PC-9 (cell line): Measurements from ENCODE around the gene MLEC. TPM values are rescaled to one million over a fixed set of nuclear protein-coding genes. Genes with fewer than 3 reads are reported as not detected.

Source experiments
- BruUV-seq: library from RNA; stranded (reverse); fragments of 400-500 nt; replicated peaks from 2 replicates; lab custom pipeline; 2021; lab: Mats Ljungman, UMichigan
- CTCF ChIA-PET: fragments of 300-600 bp; sonication (Branson Sonifier 250); formaldehyde crosslinking; loops from one replicate; lab custom pipeline; 2022; ENCODE audit warnings: antibody characterized with exemption; lab: Charles Lee
- POLR2A ChIA-PET: fragments of 300-600 bp; sonication (Branson Sonifier 250); formaldehyde crosslinking; loops from one replicate; lab custom pipeline; 2022; ENCODE audit warnings: antibody characterized with exemption; ENCODE audit not compliant: unreplicated experiment; lab: Charles Lee
- DNase-seq, 2 experiments: peaks; one replicate each; pipeline versions ENCODE4 v3.0.0 to v3.0.0-alpha.2; 2015 to 2022; ENCODE audit warnings: mixed read lengths in 1 of 2
- H2AFZ ChIP-seq: fragments of 200-600 bp; sonication (generic); 2 replicates; pipeline ENCODE4 v1.8.1; 2017; ENCODE audit warnings: antibody characterized with exemption
- H3F3A ChIP-seq: fragments of 200-600 bp; sonication (generic); 2 replicates; pipeline ENCODE4 v1.8.1; 2017; ENCODE audit warnings: antibody characterized with exemption, mild to moderate bottlenecking, low read depth; ENCODE audit not compliant: insufficient read depth
- H3K27ac ChIP-seq: fragments of 200-600 bp; sonication (generic); 2 replicates; pipeline ENCODE4 v1.6.1; 2016; ENCODE audit warnings: mixed run types
- H3K27me3 ChIP-seq: fragments of 200-600 bp; sonication (generic); 2 replicates; pipeline ENCODE4 v1.6.1; 2016; ENCODE audit warnings: low read depth, mixed run types; ENCODE audit not compliant: insufficient read depth
- H3K36me3 ChIP-seq: fragments of 200-600 bp; sonication (generic); 2 replicates; pipeline ENCODE4 v1.6.1; 2016; ENCODE audit warnings: low read depth, mixed run types
- H3K4me1 ChIP-seq: fragments of 200-600 bp; sonication (generic); replicated peaks from 2 replicates; pipeline ENCODE4 v1.6.1; 2016; ENCODE audit warnings: mixed run types; ENCODE audit not compliant: insufficient read depth
- H3K4me2 ChIP-seq: fragments of 200-600 bp; sonication (generic); 2 replicates; pipeline ENCODE4 v1.6.1; 2017; ENCODE audit warnings: mixed run types
- H3K4me3 ChIP-seq: fragments of 200-600 bp; sonication (generic); 2 replicates; pipeline ENCODE4 v1.6.1; 2016; ENCODE audit warnings: mixed run types
- H3K79me2 ChIP-seq: fragments of 200-600 bp; sonication (generic); 2 replicates; pipeline ENCODE4 v1.6.1; 2017; ENCODE audit warnings: low read depth, mixed run types
- H3K9me2 ChIP-seq: fragments of 200-600 bp; sonication (generic); 2 replicates; pipeline ENCODE4 v1.8.1; 2017; ENCODE audit warnings: mild to moderate bottlenecking; ENCODE audit not compliant: insufficient read depth
- H3K9me3 ChIP-seq: fragments of 200-600 bp; sonication (generic); 2 replicates; pipeline ENCODE4 v1.8.1; 2016; ENCODE audit warnings: low read depth; ENCODE audit not compliant: insufficient read depth
- H4K20me1 ChIP-seq: fragments of 200-600 bp; sonication (generic); 2 replicates; pipeline ENCODE4 v1.8.1; 2017; ENCODE audit not compliant: insufficient read depth
- CTCF ChIP-seq: fragments of 200-600 bp; sonication (generic); conservative IDR thresholded peaks from 2 replicates; pipeline ENCODE4 v1.6.1; 2017; ENCODE audit warnings: mixed run types, antibody characterized with exemption, mild to moderate bottlenecking, moderate library complexity
- EZH2 ChIP-seq: fragments of 200-600 bp; sonication (generic); IDR thresholded peaks from 2 replicates; pipeline ENCODE4 v1.8.0; 2017; ENCODE audit warnings: antibody characterized with exemption, low read depth
- intact Hi-C: fragments of 100-400 bp; cut with micrococcal nuclease; formaldehyde crosslinking; loops from one replicate; pipeline ENCODE4 v1.10.0; 2022; ENCODE audit not compliant: unreplicated experiment
- total RNA-seq: library from RNA; stranded (reverse); gene quantifications from 2 replicates; pipeline ENCODE4 v1.2.3, GENCODE V29; 2021

The MLEC gene
- total RNA-seq, 1 experiment from 2014 or later: 131 TPM

DNA sequence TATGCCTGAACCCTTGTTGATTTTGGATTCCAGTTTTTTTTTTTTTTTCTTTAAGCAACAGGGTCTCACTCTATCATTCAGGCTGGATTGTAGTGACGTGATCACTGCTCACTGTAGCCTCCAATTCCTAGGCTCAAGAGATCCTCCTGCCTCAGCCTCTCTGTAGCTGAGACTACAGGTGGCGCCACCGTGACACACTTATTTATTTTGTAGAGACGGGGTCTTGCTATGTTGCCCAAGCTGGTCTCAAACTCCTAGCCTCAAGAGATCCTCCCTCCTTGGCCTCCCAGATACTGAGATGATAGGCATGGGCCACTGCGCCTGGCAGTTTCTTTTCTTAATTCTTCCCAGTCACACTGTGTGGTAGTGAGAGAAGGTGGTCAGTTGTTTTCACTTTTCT, 63.9 kb downstream of the MLEC start:
- no peak overlapping the region for H3K27ac ChIP-seq
- H3K4me2 ChIP-seq: no peak overlapping the region
- H3K9me2 ChIP-seq: no peaks in the 10 kb centered on the region
- BruUV-seq: no TSS peak
- intact Hi-C loops: no loop called here
- no peak for DNase-seq
- no peaks in the 10 kb centered on the region for H4K20me1 ChIP-seq
- ChIA-PET POLR2A (interaction anchor here (0.6 kb wide), 1 partner anchor 68 kb away, joined by 6 read pairs; no protein-coding TSS in a partner anchor), CTCF (interaction anchor here (0.6 to 0.7 kb wide), 2 partner anchors 65 to 254 kb away, joined by 8 to 13 read pairs; no protein-coding TSS in a partner anchor)
- H3K36me3 ChIP-seq: no peaks in the 10 kb centered on the region
- no peaks in the 10 kb centered on the region for H3K9me3 ChIP-seq
- no peaks in the 10 kb centered on the region for H3K4me1 ChIP-seq
- H3K4me3 ChIP-seq: no peak overlapping the region
- H3F3A ChIP-seq: no peaks in the 10 kb centered on the region
- H3K27me3 ChIP-seq: no peaks in the 10 kb centered on the region
- H3K79me2 ChIP-seq: no peaks in the 10 kb centered on the region
- no peak overlapping the region for H2AFZ ChIP-seq
- TF ChIP-seq EZH2: no peak
- no peak for TF ChIP-seq CTCF

GRCh38 chr12:120751389-120751788, 64.4 kb downstream of the MLEC start:
- Histone ChIP-seq H3K9me3 (no peaks in the 10 kb centered on the region), H3K79me2 (no peaks in the 10 kb centered on the region), H3K9me2 (no peaks in the 10 kb centered on the region), H3K27me3 (no peaks in the 10 kb centered on the region), H3K36me3 (no peaks in the 10 kb centered on the region), H3K27ac (no peak overlapping the region), H3K4me2 (no peak overlapping the region), H4K20me1 (no peaks in the 10 kb centered on the region), H2AFZ (no peak overlapping the region), H3F3A (no peaks in the 10 kb centered on the region), H3K4me3 (no peak overlapping the region), H3K4me1 (no peaks in the 10 kb centered on the region)
- intact Hi-C loops: no loop called here
- POLR2A ChIA-PET: no interaction called here
- DNase-seq: no peak
- no peak for TF ChIP-seq EZH2
- TF ChIP-seq CTCF: no peak
- CTCF ChIA-PET: interaction anchor here (0.6 to 0.7 kb wide), 3 partner anchors 64 to 278 kb away, joined by 3 to 13 read pairs (median 8); no protein-coding TSS in a partner anchor
- BruUV-seq: no TSS peak

Other genes with a start within 250 kb of the MLEC start
- gene COX6A1, start 249.0 kb upstream of the MLEC start, total RNA-seq: 433 and 556 TPM in 2 replicates
- 23.5 and 27.5 TPM in 2 replicates for gene TRIAP1, start 240.8 kb upstream of the MLEC start, total RNA-seq
- 24.3 and 40.2 TPM in 2 replicates for gene GATC, start 240.7 kb upstream of the MLEC start, total RNA-seq
- 231 and 253 TPM in 2 replicates for gene SRSF9, start 217.4 kb upstream of the MLEC start, total RNA-seq
- 251 and 340 TPM in 2 replicates for gene DYNLL1, start 191.0 kb upstream of the MLEC start, total RNA-seq
- gene COQ5, start 158.0 kb upstream of the MLEC start, total RNA-seq: 30.4 and 32.2 TPM in 2 replicates
- gene RNF10, start 152.8 kb upstream of the MLEC start, total RNA-seq: 196 and 241 TPM in 2 replicates
- gene POP5, start 105.7 kb upstream of the MLEC start, total RNA-seq: 26.5 and 30.5 TPM in 2 replicates
- not detected in 2 replicates for gene CABP1, start 46.5 kb upstream of the MLEC start, total RNA-seq
- gene UNC119B, start 23.3 kb downstream of the MLEC start, total RNA-seq: 25.9 and 30.2 TPM in 2 replicates
- gene ACADS, start 38.7 kb downstream of the MLEC start, total RNA-seq: 8.2 and 14.2 TPM in 2 replicates
- 27.1 and 44.7 TPM in 2 replicates for gene SPPL3, start 217.2 kb downstream of the MLEC start, total RNA-seq